Inflammatory macrophage treated with lipopolysaccharide for 4 hours (primary cell): ENCODE results near the gene OR2A1.
"Not testable (repeated sequence)": the region's sequence is repeated elsewhere in the genome, so short reads cannot be mapped to it uniquely, and the experiment has no call there.

Source experiments
- DNase-seq: peaks from one replicate; pipeline ENCODE4 v3.0.0-alpha.2; 2020

Gene OR2A1, protein sequence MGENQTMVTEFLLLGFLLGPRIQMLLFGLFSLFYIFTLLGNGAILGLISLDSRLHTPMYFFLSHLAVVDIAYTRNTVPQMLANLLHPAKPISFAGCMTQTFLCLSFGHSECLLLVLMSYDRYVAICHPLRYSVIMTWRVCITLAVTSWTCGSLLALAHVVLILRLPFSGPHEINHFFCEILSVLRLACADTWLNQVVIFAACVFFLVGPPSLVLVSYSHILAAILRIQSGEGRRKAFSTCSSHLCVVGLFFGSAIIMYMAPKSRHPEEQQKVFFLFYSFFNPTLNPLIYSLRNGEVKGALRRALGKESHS

DNA sequence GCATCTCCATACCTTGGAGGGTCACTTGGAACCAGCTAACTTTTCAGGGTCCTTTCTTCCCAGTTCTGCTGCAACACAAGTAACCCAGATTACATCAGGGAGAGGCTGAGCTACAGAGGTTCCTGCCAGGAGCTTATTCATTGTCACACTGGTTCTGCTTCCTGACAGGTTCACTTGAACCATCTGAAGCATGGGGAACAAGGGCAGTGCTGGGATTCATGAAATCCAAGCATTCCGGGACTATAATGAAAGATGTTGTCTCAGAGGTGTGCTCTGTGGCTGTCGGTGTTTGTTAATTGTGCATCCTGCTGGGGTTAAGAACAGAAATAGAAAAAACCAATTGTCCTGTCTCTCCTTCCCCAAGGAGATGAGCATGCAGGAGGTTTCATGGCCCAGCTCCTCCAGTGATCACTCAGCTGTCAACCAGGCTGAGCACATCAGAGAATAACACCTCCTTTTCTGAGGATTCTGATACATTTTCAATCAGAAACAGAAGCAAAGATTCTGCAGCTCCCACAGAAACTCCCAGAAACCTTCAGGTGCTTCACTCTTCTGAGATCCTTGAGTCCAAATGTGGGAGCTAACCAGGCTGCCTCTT lies at the start of gene OR2A1:
OR2A1 (plus strand) TSS at position 548 of the 598 bp plus-strand sequence. CDS start 5,706 bp downstream, outside the sequence.
- DNase-seq, result not testable (repeated sequence)

DNA sequence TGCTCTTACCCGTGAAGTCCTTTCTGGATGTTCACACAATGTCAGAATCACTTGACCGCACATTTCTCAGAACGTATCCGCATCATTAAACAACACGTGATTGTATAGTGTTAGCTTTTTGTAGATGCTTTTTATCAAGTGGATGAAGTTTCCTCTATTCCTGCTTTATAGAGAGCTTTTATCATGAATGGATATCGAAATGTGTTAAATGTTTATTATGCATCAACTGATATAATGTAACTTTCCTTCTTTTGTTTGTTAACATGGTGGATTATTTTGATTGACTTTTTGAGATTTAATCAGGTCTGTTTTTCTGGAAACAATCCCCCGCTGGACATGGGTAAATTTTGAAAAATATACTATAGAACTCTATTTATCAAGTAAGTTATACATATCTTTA lies 47.5 kb upstream of the OR2A1 start, which contains the start of gene OR2A7:
OR2A7 (minus strand) TSS at position 101 of the 400 bp plus-strand sequence. CDS start 5,164 bp downstream, outside the sequence.
- not testable (repeated sequence) for DNase-seq

- not testable (repeated sequence) for DNase-seq
These were observed 43.0 kb upstream of the OR2A1 start, which contains the start of gene CTAGE8 for GRCh38 chr7:144269188-144269587. TSS of gene CTAGE8 (minus strand) at chr7:144269288. CDS start at chr7:144269250, 38 bp downstream.

- not testable (repeated sequence) for DNase-seq
These were observed 36.9 kb upstream of the OR2A1 start for GRCh38 chr7:144275281-144275680.

DNA sequence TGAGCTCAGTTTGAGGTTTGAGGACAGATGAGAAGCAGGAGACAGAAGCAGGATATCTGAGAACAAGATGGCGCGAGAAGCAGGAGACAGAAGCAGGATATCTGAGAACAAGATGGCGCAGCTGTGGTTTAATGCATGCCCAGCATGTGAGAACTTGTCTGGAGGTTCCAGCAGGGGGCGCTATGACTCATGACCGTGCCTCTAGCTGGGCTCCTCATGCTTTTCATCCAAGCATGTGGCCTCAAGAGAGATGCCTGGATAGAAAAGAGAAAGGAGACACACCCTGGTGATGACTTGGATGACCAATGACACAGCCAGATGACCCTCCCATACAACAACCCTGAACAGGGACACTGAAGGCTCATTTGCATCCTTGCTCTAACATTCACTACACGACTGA lies 32.2 kb upstream of the OR2A1 start:
- not testable (repeated sequence) for DNase-seq

- not testable (repeated sequence) for DNase-seq
These were observed 30.2 kb upstream of the OR2A1 start for GRCh38 chr7:144281981-144282380.

DNA sequence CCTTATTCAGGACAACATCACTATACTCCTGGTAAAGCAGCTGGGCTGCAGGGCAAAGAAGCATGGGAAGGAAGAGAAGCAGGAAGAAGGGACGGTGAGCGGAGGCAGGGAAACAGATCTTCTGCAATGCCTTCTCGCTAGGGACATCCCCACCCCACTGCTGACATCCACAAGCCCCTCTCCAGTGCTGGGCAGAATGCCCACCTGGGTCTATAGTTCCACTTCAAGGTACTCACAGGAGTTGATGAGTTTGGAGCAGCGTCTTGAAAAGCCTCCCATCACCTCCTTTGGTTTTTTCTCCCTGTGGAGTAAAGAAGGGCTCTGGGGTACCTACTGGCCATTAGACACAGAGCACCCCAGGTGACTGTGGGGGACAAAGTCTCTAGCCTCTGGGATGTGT lies 29.7 kb upstream of the OR2A1 start:
- DNase-seq, result not testable (repeated sequence)

GRCh38 chr7:144283716-144284115 lies 28.5 kb upstream of the OR2A1 start:
- DNase-seq, result not testable (repeated sequence)

DNA sequence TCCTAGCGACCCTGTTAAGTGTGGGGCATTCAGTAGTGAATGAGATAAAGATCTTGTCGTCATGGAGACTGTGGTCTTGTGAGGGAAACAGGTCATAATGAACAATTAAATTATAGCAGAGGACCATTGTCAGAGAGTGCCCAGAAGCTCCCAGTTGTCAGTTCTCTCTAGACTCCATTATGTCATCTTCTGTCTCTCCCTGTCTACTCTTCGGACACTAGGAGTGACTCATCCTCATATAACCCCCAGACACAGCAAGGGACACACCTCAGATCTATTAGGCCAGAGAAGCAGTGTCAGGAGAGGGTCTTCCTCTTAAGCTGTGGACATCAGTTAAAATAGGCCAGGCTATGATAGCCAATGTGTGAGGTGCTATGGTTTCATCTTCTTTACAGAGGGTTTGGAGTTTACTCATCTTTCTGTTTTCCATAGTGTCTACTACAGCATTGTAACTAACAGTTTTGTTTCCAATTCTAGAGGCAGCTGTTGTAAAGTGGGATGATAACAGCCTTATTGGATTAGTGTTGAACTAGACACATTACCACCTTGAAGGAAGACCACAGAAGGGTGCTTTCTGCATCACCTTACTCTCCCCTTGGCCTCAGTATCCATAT lies 24.9 kb upstream of the OR2A1 start:
- DNase-seq, result not testable (repeated sequence)

- DNase-seq, result peak; percentile 0
These were observed 20.6 kb upstream of the OR2A1 start for GRCh38 chr7:144291607-144292006.

- not testable (repeated sequence) for DNase-seq
These were observed 19.6 kb upstream of the OR2A1 start for GRCh38 chr7:144292384-144293161.

GRCh38 chr7:144293794-144294499 lies 18.3 kb upstream of the OR2A1 start:
- DNase-seq, result not testable (repeated sequence)

DNA sequence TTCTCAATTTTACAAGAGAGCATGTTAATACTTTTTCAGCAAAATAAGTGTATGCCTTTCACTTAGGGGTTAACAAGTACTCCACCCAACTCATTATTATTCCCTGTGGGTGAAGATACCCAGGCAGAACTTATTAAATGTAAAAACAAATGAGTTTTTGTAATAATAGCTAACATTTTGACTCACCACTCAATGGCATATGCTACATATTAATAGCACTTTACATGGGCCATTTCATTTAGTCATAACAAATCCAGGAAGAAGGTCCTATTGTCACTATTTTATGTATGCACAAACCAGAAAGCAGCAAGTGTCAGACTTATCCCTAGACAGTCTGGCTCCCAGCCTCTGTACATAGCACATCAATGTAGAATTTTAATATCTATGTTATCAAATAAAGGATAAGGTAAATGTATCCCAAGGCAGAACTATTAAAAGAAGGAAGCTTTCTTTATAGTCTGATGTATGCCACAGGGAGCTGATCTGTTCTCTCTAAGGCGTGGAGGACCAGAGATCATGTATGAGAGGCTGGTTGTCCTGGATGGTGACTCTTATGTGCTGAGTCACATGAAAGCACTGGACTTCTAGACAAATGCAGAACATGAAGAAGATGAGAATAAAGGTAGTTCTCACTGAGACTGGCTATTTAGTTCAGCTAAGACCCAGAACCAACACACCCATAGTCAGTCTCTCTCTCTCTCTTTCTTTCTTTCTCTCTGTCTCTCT lies 9.5 kb upstream of the OR2A1 start:
- not testable (repeated sequence) for DNase-seq

GRCh38 chr7:144303607-144304006 lies 8.6 kb upstream of the OR2A1 start:
- DNase-seq, result not testable (repeated sequence)

GRCh38 chr7:144305156-144305555 lies 7.1 kb upstream of the OR2A1 start:
- DNase-seq, result not testable (repeated sequence)

GRCh38 chr7:144309702-144310101 lies 2.5 kb upstream of the OR2A1 start:
- DNase-seq, result not testable (repeated sequence)

DNA sequence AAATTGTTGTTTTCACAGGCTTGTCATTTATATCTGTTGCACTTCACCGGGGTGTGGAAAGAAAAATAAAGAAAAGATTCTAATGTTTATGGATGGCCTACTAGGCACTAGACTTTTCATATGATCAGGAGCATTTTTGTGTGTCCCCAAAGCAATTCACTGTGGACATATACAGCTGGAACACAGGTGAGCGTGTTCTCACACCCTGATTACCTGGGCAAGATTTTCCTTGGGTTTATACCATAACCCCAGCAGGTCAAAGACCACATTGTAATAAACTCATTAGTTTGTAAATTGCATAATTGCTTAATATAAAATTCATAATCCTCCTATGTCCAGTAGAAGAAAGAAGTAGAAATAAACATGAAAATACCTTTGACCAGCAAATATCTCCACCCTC lies 1.0 kb upstream of the OR2A1 start:
- not testable (repeated sequence) for DNase-seq

GRCh38 chr7:144317537-144317936 lies 5.3 kb downstream of the OR2A1 start:
- not testable (repeated sequence) for DNase-seq

DNA sequence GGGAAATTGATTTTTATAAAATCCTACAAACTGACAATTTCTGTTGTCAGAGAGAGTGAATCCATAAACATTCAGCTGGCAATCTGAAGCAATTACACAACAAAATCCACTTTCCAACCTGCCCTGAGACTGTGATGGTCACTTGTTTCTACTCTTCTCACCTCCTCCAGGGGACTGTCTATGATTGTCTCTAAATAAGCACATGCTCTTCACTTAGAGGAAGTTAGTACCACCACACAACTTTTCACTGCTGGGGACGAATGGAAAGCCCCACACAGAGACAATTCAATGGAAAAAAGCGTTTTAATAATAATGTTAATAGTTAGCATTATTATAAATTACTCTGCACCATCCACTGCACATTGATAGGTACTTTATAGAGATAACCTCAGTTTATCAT lies 7.3 kb downstream of the OR2A1 start:
- DNase-seq, result not testable (repeated sequence)

- not testable (repeated sequence) for DNase-seq
These were observed 9.5 kb downstream of the OR2A1 start for GRCh38 chr7:144321677-144322206.

GRCh38 chr7:144323359-144323758 lies 11.1 kb downstream of the OR2A1 start:
- not testable (repeated sequence) for DNase-seq
